DOHH2 (cell line): ENCODE data around the gene FAM78A.

Experiments used
- CTCF ChIP-seq: fragments of 200-600 bp; sonication (generic); IDR thresholded peaks from one replicate; pipeline ENCODE4 v1.5.1; 2014; ENCODE audit warnings: antibody characterized with exemption, mild to moderate bottlenecking, low read depth, low read length; ENCODE audit not compliant: poor library complexity, severe bottlenecking
- EZH2phosphoT487 ChIP-seq: fragments of 200-600 bp; sonication (generic); IDR thresholded peaks from 2 replicates; pipeline ENCODE4 v1.6.1; 2017; ENCODE audit warnings: borderline replicate concordance, mild to moderate bottlenecking, antibody characterized with exemption, low read length, moderate library complexity, mixed read lengths

DNA sequence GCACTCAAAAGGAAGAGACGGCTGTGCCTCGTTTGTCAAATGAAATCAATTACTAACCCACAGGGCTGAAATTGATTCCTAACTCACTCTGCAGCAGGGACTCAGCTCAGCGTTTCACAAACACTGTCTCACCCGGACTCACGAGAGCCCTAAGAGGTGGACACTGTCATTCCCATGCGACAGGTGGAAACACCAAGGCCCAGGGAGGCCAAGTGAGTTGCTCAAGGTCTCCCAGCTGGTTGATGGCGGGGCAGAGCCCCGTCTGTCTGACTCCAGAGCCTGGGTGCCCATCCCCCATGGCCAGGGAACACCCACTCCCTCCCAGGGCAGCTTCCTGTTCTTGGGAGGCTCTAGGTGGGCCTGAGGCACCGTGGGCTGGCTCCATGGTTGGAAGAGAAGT, 11.9 kb upstream of the FAM78A start:
- TF ChIP-seq CTCF = no peak
- TF ChIP-seq EZH2phosphoT487 = no peak
